T-helper 17 cell (primary cell): ENCODE measurements around the gene NHS. TPM values are rescaled to one million over a fixed set of nuclear protein-coding genes. Genes with fewer than 3 reads are reported as not detected.

ENCODE experiments used
- ATAC-seq: fragments of 150-1000 bp; cut with Tn5 transposase; 2 replicates; pipeline ENCODE4 v1.10.0; 2021; ENCODE audit warnings: mild to moderate bottlenecking, moderate library complexity
- DNase-seq, 3 donors: peaks; one replicate each; pipeline versions ENCODE4 v3.0.0 to v3.0.0-alpha.2; 2020 to 2021
- H3K9me3 ChIP-seq: one replicate; pipeline ENCODE4 v1.7.0; 2013; ENCODE audit warnings: low read length, mild to moderate bottlenecking; ENCODE audit not compliant: control insufficient read depth, poor library complexity, severe bottlenecking
- H3K27ac Mint-ChIP-seq: one replicate; pipeline ENCODE4 v1.8.0; 2022; ENCODE audit warnings: mild to moderate bottlenecking, moderate library complexity, mixed read lengths
- H3K27me3 Mint-ChIP-seq: one replicate; pipeline ENCODE4 v1.8.0; 2022; ENCODE audit warnings: mixed read lengths
- H3K36me3 Mint-ChIP-seq: one replicate; pipeline ENCODE4 v1.8.0; 2022; ENCODE audit warnings: low read depth, mixed read lengths
- H3K4me1 Mint-ChIP-seq: one replicate; pipeline ENCODE4 v1.8.0; 2022; ENCODE audit warnings: mild to moderate bottlenecking, mixed read lengths
- H3K4me3 Mint-ChIP-seq: one replicate; pipeline ENCODE4 v1.8.0; 2022; ENCODE audit warnings: mild to moderate bottlenecking, moderate library complexity, mixed read lengths
- total RNA-seq, 4 donors: library from RNA in 2 of 4; stranded (reverse) in 2 of 4; gene quantifications; one replicate each; pipeline ENCODE4 v1.2.3 and lab custom pipeline; 2022 to 2026

Gene NHS
- total RNA-seq, 2 donors from 2014 or later, result 0.07 TPM; not detected in 1

GRCh38 chrX:17580539-17581152 lies 205.6 kb downstream of the NHS start:
- Mint-ChIP-seq H3K4me3 (no peak overlapping the region), H3K36me3 (no peaks in the 10 kb centered on the region), H3K27me3 (peaks cover 14% of the 10 kb centered on the region), H3K4me1 (no peaks in the 10 kb centered on the region), H3K27ac (no peak overlapping the region)
- DNase-seq, result no peak
- H3K9me3 ChIP-seq, result no peaks in the 10 kb centered on the region
- ATAC-seq, result no peak

DNA sequence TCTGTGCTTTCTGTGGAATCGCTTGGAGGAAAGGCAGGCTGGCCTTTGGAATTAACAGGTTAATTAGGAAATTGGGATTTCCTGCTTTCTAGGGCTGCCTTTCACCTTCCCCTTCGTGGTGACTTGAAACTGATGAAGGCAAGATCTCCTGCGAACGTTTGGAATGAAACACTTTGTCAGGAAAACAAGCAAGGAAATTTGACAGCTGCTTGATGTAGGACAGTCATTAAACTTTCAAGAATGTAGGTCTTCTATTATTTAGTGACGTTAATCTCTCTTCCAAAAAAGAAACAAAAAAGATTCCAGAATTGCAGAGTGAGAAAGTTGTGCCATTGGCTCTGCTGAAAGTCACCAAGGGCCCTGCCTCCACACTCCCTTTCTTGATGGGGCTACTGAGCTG lies 206.6 kb downstream of the NHS start:
- no peaks in the 10 kb centered on the region for H3K4me1 Mint-ChIP-seq
- no peaks in the 10 kb centered on the region for H3K36me3 Mint-ChIP-seq
- H3K27me3 Mint-ChIP-seq, result peaks cover 11% of the 10 kb centered on the region
- no peak overlapping the region for H3K27ac Mint-ChIP-seq
- no peak for DNase-seq
- H3K9me3 ChIP-seq, result no peaks in the 10 kb centered on the region
- ATAC-seq, result no peak
- H3K4me3 Mint-ChIP-seq, result no peak overlapping the region

DNA sequence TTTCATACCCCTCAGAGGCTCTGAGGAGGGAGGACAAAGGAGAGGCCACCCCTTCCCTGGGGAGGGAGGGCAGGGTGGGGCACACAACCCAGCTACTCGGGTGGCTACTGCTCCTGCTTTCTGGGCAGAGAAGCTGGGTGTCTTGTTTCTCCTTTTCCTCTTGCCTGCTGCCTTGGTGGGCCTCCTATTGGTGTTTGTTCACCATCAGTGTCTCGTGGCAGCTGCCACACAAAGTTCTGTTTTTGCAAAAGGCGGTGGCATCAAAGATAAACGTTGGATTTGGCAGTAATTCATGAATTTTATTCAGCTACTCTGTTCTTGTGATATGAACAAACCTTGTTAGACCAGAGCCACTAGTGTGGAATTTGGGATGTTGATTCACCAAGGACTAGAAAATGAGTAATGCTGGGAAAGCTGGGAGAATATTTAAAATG lies 209.3 kb downstream of the NHS start:
- H3K27ac Mint-ChIP-seq, result no peak overlapping the region
- H3K27me3 Mint-ChIP-seq, result peaks cover 8% of the 10 kb centered on the region
- no peaks in the 10 kb centered on the region for H3K4me1 Mint-ChIP-seq
- ATAC-seq (no peak), DNase-seq (no peak)
- no peak overlapping the region for H3K4me3 Mint-ChIP-seq
- no peaks in the 10 kb centered on the region for H3K9me3 ChIP-seq
- no peaks in the 10 kb centered on the region for H3K36me3 Mint-ChIP-seq

- H3K27me3 Mint-ChIP-seq, result peaks cover 8% of the 10 kb centered on the region
- ATAC-seq (no peak), DNase-seq (no peak)
- no peaks in the 10 kb centered on the region for H3K4me1 Mint-ChIP-seq
- H3K36me3 Mint-ChIP-seq, result no peaks in the 10 kb centered on the region
- no peak overlapping the region for H3K27ac Mint-ChIP-seq
- H3K9me3 ChIP-seq, result no peaks in the 10 kb centered on the region
- H3K4me3 Mint-ChIP-seq, result no peak overlapping the region
Measured at GRCh38 chrX:17585006-17585405, 210.0 kb downstream of the NHS start.

- H3K9me3 ChIP-seq, result no peaks in the 10 kb centered on the region
- Mint-ChIP-seq H3K4me3 (no peak overlapping the region), H3K36me3 (no peaks in the 10 kb centered on the region), H3K27ac (no peak overlapping the region), H3K4me1 (peaks cover 4% of the 10 kb centered on the region), H3K27me3 (peaks cover 6% of the 10 kb centered on the region)
- ATAC-seq, result no peak
- no peak for DNase-seq
Measured at GRCh38 chrX:17587366-17587765, 212.4 kb downstream of the NHS start.

DNA sequence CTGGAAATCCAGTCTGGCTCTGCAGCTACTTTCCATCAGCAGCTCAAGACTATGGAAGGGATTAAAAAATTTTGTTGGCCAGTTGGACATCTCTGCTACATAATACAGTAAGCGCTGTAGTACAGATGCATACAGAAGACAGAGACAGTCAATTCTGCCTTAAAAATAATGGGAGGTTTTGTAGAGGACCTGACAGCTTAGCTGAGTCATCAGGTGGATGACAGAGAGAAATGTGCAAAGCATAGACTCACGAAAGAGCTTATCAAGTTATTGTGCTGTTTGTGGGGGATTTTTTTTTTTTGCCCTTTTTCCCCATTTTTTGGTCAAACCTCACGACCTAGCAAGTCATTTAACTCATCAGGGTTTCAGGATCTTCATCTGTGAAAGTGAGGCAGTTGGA lies 213.3 kb downstream of the NHS start:
- Mint-ChIP-seq H3K4me3 (no peak overlapping the region), H3K27me3 (peaks cover 6% of the 10 kb centered on the region), H3K4me1 (peaks cover 4% of the 10 kb centered on the region), H3K36me3 (no peaks in the 10 kb centered on the region), H3K27ac (no peak overlapping the region)
- DNase-seq (no peak), ATAC-seq (no peak)
- no peaks in the 10 kb centered on the region for H3K9me3 ChIP-seq

DNA sequence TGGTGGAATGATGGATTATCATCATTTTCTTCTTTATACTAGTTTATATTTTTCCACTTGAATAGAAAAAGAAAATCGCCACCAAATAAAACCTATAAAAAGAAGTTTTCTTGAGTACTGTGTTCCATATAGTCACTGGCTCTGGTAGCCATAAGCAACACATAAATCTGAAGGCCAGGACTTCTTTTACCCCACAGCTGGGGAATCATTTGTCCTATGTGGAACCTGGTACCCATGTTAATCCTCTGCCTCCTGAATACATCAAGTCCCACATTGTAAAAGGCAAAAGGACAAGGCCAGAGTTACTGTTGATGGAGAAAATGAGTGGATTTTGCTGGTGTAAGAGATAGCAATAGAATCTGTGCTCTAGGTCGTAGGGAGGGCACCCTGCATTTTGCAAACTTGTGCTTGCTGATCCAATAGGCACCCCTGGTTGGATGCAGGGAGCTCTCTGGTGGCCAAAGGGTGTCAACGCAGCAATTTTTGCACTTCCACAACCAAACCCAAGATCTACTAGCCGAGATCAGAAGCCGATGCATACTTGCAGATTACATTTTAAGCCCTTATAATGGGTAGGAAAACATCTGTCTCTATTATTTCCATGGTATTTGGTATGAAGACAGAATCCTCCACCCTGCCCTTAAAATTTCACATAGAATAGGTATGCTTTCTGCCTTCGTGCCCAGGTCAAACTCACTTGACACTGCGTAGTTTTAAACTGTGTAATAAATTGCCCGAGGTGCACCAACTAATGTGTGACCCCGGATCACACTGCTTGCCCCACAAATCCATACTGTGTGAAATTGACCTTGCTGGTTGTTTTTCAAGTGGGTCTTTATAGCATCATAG lies 216.1 kb downstream of the NHS start:
- peaks cover 6% of the 10 kb centered on the region for H3K27me3 Mint-ChIP-seq
- H3K36me3 Mint-ChIP-seq, result peaks cover 2% of the 10 kb centered on the region
- no peak for DNase-seq
- no peak overlapping the region for H3K4me3 Mint-ChIP-seq
- no peaks in the 10 kb centered on the region for H3K9me3 ChIP-seq
- H3K27ac Mint-ChIP-seq, result no peak overlapping the region
- peaks cover 8% of the 10 kb centered on the region for H3K4me1 Mint-ChIP-seq
- ATAC-seq, result no peak

DNA sequence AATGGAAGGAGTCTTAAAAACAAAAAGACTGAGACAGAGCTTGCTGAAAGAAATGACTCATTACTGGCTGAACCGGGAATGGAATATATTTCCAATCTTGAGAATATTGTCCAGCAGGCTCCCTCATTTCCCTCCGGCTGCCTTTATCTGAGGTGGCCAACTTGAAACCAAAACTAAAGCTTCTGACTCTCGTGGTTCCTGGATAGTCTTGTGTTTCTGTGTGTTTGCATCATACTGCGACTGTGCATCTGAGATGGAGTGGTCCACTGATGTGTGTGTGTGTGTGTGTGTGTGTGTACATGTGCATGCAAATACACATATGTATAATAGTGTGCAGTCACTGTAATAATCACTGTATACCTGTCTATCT lies 216.7 kb downstream of the NHS start:
- Mint-ChIP-seq H3K27me3 (peaks cover 6% of the 10 kb centered on the region), H3K36me3 (peaks cover 2% of the 10 kb centered on the region), H3K4me1 (peaks cover 8% of the 10 kb centered on the region), H3K4me3 (no peak overlapping the region), H3K27ac (no peak overlapping the region)
- ATAC-seq, result no peak
- H3K9me3 ChIP-seq, result no peaks in the 10 kb centered on the region
- DNase-seq, result no peak

DNA sequence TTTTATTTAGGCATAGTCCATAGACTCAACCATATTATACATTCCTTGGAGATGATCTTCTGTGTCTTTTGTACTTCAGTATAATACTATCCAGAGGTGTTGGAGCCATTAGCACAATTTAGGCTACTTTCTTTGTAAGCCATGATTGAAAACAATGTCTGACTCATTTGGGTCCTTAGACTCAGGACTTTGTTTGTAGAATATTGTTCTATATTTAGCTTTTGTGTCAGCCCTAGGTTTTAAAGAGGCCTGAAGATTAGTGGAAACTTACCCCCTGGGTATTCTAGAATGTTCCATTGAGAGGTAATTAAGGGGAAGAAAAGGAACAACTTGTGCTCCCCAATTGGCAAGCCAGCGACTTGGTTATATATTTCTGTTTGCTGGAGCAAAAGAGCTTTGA lies 217.1 kb downstream of the NHS start:
- H3K9me3 ChIP-seq, result no peaks in the 10 kb centered on the region
- peaks cover 6% of the 10 kb centered on the region for H3K27me3 Mint-ChIP-seq
- H3K27ac Mint-ChIP-seq, result no peak overlapping the region
- H3K4me3 Mint-ChIP-seq, result no peak overlapping the region
- H3K4me1 Mint-ChIP-seq, result peaks cover 8% of the 10 kb centered on the region
- ATAC-seq (no peak), DNase-seq (no peak)
- peaks cover 2% of the 10 kb centered on the region for H3K36me3 Mint-ChIP-seq

GRCh38 chrX:17594693-17595092 lies 219.7 kb downstream of the NHS start:
- Mint-ChIP-seq H3K36me3 (peaks cover 2% of the 10 kb centered on the region), H3K27me3 (peaks cover 6% of the 10 kb centered on the region), H3K27ac (no peak overlapping the region), H3K4me1 (peaks cover 8% of the 10 kb centered on the region), H3K4me3 (no peak overlapping the region)
- H3K9me3 ChIP-seq, result no peaks in the 10 kb centered on the region
- DNase-seq, result no peak
- no peak for ATAC-seq

GRCh38 chrX:17595456-17596035 lies 220.5 kb downstream of the NHS start:
- H3K4me3 Mint-ChIP-seq, result no peak overlapping the region
- DNase-seq (no peak), ATAC-seq (no peak)
- peaks cover 8% of the 10 kb centered on the region for H3K4me1 Mint-ChIP-seq
- H3K27me3 Mint-ChIP-seq, result peaks cover 10% of the 10 kb centered on the region
- no peaks in the 10 kb centered on the region for H3K9me3 ChIP-seq
- peaks cover 2% of the 10 kb centered on the region for H3K36me3 Mint-ChIP-seq
- no peak overlapping the region for H3K27ac Mint-ChIP-seq

DNA sequence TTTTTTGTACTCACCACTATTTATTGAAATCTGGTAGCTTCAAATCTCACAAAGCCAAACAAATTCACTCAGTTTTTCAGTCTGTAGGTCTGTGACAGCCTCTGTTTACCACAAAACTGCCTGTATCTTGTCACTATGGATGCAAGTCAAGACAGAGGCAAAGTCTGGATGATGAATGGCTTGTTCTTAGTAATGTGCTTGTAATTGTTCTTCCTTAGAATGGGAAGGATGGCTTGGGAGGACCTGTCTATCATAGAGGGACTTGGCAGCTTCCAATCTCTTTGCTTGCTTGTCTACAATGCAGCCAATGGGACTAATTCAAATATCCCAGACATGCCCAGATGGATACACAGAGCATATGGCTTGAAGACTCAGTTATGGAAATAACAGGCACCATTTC lies 221.1 kb downstream of the NHS start:
- no peaks in the 10 kb centered on the region for H3K9me3 ChIP-seq
- ATAC-seq (no peak), DNase-seq (no peak)
- Mint-ChIP-seq H3K27ac (no peak overlapping the region), H3K27me3 (peaks cover 12% of the 10 kb centered on the region), H3K36me3 (peaks cover 2% of the 10 kb centered on the region), H3K4me1 (peaks cover 6% of the 10 kb centered on the region), H3K4me3 (no peak overlapping the region)

DNA sequence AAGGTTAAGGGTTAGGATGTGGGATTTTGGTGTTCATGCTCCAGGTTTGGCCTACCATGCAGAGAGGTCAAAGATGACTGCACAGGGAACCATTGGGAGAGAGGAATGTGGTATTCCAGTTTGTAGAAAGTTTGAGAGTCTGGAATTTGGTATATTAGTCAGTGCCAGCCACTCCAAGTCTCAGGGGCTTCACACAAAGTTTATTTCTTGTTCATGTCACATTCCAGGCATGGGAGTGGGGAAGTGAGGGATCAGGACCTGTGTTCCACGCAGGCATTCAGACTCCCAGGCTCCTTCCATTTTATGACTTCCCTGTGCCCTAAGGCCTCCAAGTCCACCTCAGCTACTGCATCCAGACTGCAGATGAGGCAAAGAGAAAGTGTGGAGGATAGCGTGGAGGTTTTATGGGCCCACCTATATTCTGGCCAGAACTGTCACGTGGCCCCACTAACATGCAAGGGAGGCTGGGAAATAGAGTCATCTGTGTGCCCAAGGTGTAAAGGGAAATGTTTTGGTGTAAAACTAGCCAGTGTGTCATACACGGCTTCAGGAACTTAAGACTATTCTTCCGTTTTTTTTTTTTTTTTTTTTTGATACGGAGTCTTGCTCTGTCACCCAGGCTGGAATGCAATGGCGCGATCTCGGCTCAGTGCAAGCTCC lies 221.7 kb downstream of the NHS start:
- peaks cover 9% of the 10 kb centered on the region for H3K27me3 Mint-ChIP-seq
- no peak for ATAC-seq
- H3K4me1 Mint-ChIP-seq, result peaks cover 4% of the 10 kb centered on the region
- no peak overlapping the region for H3K27ac Mint-ChIP-seq
- no peak overlapping the region for H3K4me3 Mint-ChIP-seq
- no peak for DNase-seq
- peaks cover 2% of the 10 kb centered on the region for H3K36me3 Mint-ChIP-seq
- H3K9me3 ChIP-seq, result no peaks in the 10 kb centered on the region
